OCI-LY7 (cell line): Measurements from ENCODE around the gene SMYD3. TPM values are rescaled to one million over a fixed set of nuclear protein-coding genes. Genes with fewer than 3 reads are reported as not detected.

Experiments
- BruUV-seq: library from RNA; stranded (reverse); fragments of 400-500 nt; replicated peaks from 2 replicates; lab custom pipeline; 2021; lab: Mats Ljungman, UMichigan
- CTCF ChIA-PET: fragments of 300-600 bp; sonication (Branson Sonifier 250); formaldehyde crosslinking; loops from one replicate; lab custom pipeline; 2022; ENCODE audit warnings: antibody characterized with exemption; ENCODE audit not compliant: unreplicated experiment; lab: Charles Lee
- POLR2A ChIA-PET: fragments of 300-600 bp; sonication (Branson Sonifier 250); formaldehyde crosslinking; loops from one replicate; lab custom pipeline; 2022; ENCODE audit warnings: antibody characterized with exemption; lab: Charles Lee
- DNase-seq: peaks from one replicate; pipeline ENCODE4 v3.0.0-alpha.2; 2015; ENCODE audit warnings: low spot score
- H2AFZ ChIP-seq: fragments of 200-600 bp; sonication (generic), shearing (Covaris generic); 2 replicates; pipeline ENCODE4 v1.6.1; 2014; ENCODE audit warnings: mild to moderate bottlenecking, antibody characterized with exemption, low read length, moderate library complexity
- H3K27ac ChIP-seq: fragments of 200-600 bp; sonication (generic); 2 replicates; pipeline ENCODE4 v1.5.1; 2014; ENCODE audit warnings: mixed run types, low read depth, mild to moderate bottlenecking, moderate library complexity, low read length, inconsistent platforms; ENCODE audit not compliant: poor library complexity, severe bottlenecking
- H3K36me3 ChIP-seq: fragments of 200-600 bp; sonication (generic); 2 replicates; pipeline ENCODE4 v1.6.1; 2014; ENCODE audit warnings: mild to moderate bottlenecking, antibody characterized with exemption, low read length, moderate library complexity, mixed read lengths; ENCODE audit not compliant: insufficient read depth
- H3K4me1 ChIP-seq: fragments of 200-600 bp; sonication (generic); 2 replicates; pipeline ENCODE4 v1.5.1; 2014; ENCODE audit warnings: mild to moderate bottlenecking, low read length; ENCODE audit not compliant: insufficient read depth, poor library complexity, severe bottlenecking
- H3K4me2 ChIP-seq: fragments of 200-600 bp; sonication (generic); 2 replicates; pipeline ENCODE4 v1.6.1; 2014; ENCODE audit warnings: mild to moderate bottlenecking, low read length
- H3K4me3 ChIP-seq: fragments of 200-600 bp; sonication (generic); 2 replicates; pipeline ENCODE4 v1.5.1; 2014; ENCODE audit warnings: mild to moderate bottlenecking, low read depth, low read length; ENCODE audit not compliant: poor library complexity, severe bottlenecking
- H3K79me2 ChIP-seq: fragments of 200-600 bp; sonication (generic); 2 replicates; pipeline ENCODE4 v1.6.1; 2016; ENCODE audit warnings: low read depth, mild to moderate bottlenecking, low read length, moderate library complexity, mixed read lengths; ENCODE audit not compliant: insufficient read depth
- H3K9me2 ChIP-seq: fragments of 200-600 bp; sonication (generic); 2 replicates; pipeline ENCODE4 v1.6.1; 2016; ENCODE audit warnings: mild to moderate bottlenecking, low read length, mixed read lengths; ENCODE audit not compliant: insufficient read depth
- H3K9me3 ChIP-seq: fragments of 200-600 bp; sonication (generic); 2 replicates; pipeline ENCODE4 v1.6.1; 2014; ENCODE audit warnings: mild to moderate bottlenecking, mixed run types, low read length, mixed read lengths
- H4K20me1 ChIP-seq: fragments of 200-600 bp; sonication (generic); 2 replicates; pipeline ENCODE4 v1.6.1; 2014; ENCODE audit warnings: mild to moderate bottlenecking, antibody characterized with exemption, low read length, moderate library complexity, mixed read lengths; ENCODE audit not compliant: insufficient read depth
- EZH2phosphoT487 ChIP-seq: fragments of 200-600 bp; sonication (generic); IDR thresholded peaks from 2 replicates; pipeline ENCODE4 v1.6.1; 2018; ENCODE audit warnings: low read depth, borderline replicate concordance, mild to moderate bottlenecking, mixed run types, antibody characterized with exemption, low read length, moderate library complexity, mixed read lengths
- intact Hi-C: fragments of 100-400 bp; cut with micrococcal nuclease; formaldehyde crosslinking; loops from one replicate; pipeline ENCODE4 v1.10.0; 2022; ENCODE audit not compliant: unreplicated experiment
- total RNA-seq, 2 experiments: library from RNA; depleted of rRNA in 1 of 2; stranded (reverse); fragments of >200 nt in 1 of 2; shearing (Covaris generic) in 1 of 2; gene quantifications; 2 replicates each; pipeline ENCODE4 v1.2.3, GENCODE V29; 2014 to 2022
- TF ChIP-seq, protein P1 (sequence below): fragments of 200-600 bp; sonication (generic); conservative IDR thresholded peaks from 2 replicates; pipeline ENCODE4 v1.5.1; 2014; ENCODE audit warnings: mild to moderate bottlenecking, antibody characterized with exemption, low read length, moderate library complexity, mixed read lengths

Gene SMYD3
- total RNA-seq, 2 experiments from 2014 or later: 28.9 to 34.5 TPM

DNA sequence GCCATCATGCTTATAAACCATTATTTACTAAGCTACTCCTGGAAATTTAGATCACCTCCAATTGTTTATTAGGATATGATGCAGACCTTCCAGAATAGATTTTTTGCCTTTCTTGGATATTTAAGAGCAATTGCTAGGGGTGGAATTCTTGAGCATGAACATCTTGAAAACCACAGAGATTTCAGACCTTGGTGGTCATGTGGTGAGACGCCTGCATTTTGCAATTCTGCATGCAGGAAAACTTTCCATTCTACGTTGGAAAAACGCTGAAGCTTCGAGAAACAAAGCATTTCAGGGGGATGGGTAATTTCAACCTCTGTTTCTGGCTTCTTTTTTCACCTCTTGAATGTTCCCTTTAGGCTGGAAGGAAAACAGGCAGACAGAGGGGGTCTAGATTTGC lies 756.0 kb downstream of the SMYD3 start:
- Histone ChIP-seq H3K79me2 (no peaks in the 10 kb centered on the region), H3K4me3 (no peak overlapping the region), H3K9me2 (no peaks in the 10 kb centered on the region), H2AFZ (no peak overlapping the region), H3K4me2 (no peak overlapping the region), H3K27ac (no peak overlapping the region), H4K20me1 (no peaks in the 10 kb centered on the region), H3K36me3 (no peaks in the 10 kb centered on the region), H3K4me1 (peaks cover 13% of the 10 kb centered on the region), H3K9me3 (no peaks in the 10 kb centered on the region)
- ChIA-PET POLR2A (no interaction called here), CTCF (no interaction called here)
- intact Hi-C loops: no loop called here
- no TSS peak for BruUV-seq
- DNase-seq: no peak
- TF ChIP-seq EZH2phosphoT487: no peak
- TF ChIP-seq, protein P1, sequence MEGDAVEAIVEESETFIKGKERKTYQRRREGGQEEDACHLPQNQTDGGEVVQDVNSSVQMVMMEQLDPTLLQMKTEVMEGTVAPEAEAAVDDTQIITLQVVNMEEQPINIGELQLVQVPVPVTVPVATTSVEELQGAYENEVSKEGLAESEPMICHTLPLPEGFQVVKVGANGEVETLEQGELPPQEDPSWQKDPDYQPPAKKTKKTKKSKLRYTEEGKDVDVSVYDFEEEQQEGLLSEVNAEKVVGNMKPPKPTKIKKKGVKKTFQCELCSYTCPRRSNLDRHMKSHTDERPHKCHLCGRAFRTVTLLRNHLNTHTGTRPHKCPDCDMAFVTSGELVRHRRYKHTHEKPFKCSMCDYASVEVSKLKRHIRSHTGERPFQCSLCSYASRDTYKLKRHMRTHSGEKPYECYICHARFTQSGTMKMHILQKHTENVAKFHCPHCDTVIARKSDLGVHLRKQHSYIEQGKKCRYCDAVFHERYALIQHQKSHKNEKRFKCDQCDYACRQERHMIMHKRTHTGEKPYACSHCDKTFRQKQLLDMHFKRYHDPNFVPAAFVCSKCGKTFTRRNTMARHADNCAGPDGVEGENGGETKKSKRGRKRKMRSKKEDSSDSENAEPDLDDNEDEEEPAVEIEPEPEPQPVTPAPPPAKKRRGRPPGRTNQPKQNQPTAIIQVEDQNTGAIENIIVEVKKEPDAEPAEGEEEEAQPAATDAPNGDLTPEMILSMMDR: no peak

DNA sequence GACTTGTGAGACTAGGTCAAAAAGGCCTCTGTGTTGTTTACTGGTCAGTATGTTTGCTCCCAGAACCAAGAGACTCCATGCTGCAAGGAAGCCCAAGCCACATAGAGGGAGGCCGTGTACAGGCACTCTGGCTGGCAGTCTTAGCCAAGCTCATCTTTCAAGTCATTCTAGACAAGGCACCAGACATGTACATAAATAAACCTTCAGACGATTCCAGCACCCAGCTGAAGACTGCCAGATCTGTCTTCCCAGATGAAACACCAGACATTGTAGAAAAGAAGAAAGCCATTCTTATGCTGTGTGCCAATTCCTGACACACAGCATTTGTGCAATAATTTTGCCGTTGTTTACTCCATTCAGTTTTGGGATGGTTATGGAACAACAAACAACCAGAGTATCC lies 756.8 kb downstream of the SMYD3 start:
- no peak overlapping the region for H3K27ac ChIP-seq
- POLR2A ChIA-PET: no interaction called here

DNA sequence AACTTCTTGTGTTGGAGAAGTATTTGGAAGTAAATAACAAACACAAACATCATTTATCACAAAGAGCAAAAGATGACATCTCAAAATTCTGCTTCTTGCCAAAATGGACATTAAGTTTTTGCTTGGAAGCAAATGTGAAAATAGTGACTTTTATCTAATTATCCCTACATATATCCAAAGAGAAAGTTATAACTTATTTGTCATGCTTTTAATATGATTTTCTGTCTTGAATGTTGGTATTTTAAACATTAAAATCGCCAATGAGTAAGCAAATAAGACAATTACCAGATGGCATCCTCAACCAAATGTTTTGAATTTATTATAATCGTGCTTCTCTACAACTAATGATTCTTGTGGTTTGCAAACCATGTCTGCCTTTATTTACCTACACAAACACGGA lies 758.0 kb downstream of the SMYD3 start:
- CTCF ChIA-PET: no interaction called here

More for the DNA sequence above, 756.8 kb downstream of the SMYD3 start:
- intact Hi-C loops: no loop called here
- TF ChIP-seq, protein P1: no peak
- TF ChIP-seq EZH2phosphoT487: no peak
- H3K4me2 ChIP-seq: no peak overlapping the region
- no peaks in the 10 kb centered on the region for H3K9me3 ChIP-seq
- H4K20me1 ChIP-seq: no peaks in the 10 kb centered on the region
- H2AFZ ChIP-seq: no peak overlapping the region
- no peak for DNase-seq
- no peaks in the 10 kb centered on the region for H3K9me2 ChIP-seq
- CTCF ChIA-PET: no interaction called here
- H3K4me1 ChIP-seq: peaks cover 12% of the 10 kb centered on the region
- no peak overlapping the region for H3K4me3 ChIP-seq
- BruUV-seq: no TSS peak
- no peaks in the 10 kb centered on the region for H3K36me3 ChIP-seq
- no peaks in the 10 kb centered on the region for H3K79me2 ChIP-seq

More for the DNA sequence above, 758.0 kb downstream of the SMYD3 start:
- no peak overlapping the region for H2AFZ ChIP-seq
- no peaks in the 10 kb centered on the region for H3K9me3 ChIP-seq
- no peaks in the 10 kb centered on the region for H3K9me2 ChIP-seq
- POLR2A ChIA-PET: no interaction called here
- H3K4me3 ChIP-seq: no peak overlapping the region
- DNase-seq: no peak
- TF ChIP-seq EZH2phosphoT487: no peak
- TF ChIP-seq, protein P1: no peak
- H3K36me3 ChIP-seq: no peaks in the 10 kb centered on the region
- no peaks in the 10 kb centered on the region for H3K79me2 ChIP-seq
- no peak overlapping the region for H3K4me2 ChIP-seq
- intact Hi-C loops: no loop called here
- BruUV-seq: no TSS peak
- H3K27ac ChIP-seq: no peak overlapping the region
- no peaks in the 10 kb centered on the region for H4K20me1 ChIP-seq
- no peaks in the 10 kb centered on the region for H3K4me1 ChIP-seq
